ENCODE data around the gene MMP24OS.
A peak's percentile ranks its signal among the peaks of the same experiment; 100 is the strongest.
"Not testable (repeated sequence)": the region's sequence is repeated elsewhere in the genome, so short reads cannot be mapped to it uniquely, and the experiment has no call there.

The MMP24OS gene

DNA sequence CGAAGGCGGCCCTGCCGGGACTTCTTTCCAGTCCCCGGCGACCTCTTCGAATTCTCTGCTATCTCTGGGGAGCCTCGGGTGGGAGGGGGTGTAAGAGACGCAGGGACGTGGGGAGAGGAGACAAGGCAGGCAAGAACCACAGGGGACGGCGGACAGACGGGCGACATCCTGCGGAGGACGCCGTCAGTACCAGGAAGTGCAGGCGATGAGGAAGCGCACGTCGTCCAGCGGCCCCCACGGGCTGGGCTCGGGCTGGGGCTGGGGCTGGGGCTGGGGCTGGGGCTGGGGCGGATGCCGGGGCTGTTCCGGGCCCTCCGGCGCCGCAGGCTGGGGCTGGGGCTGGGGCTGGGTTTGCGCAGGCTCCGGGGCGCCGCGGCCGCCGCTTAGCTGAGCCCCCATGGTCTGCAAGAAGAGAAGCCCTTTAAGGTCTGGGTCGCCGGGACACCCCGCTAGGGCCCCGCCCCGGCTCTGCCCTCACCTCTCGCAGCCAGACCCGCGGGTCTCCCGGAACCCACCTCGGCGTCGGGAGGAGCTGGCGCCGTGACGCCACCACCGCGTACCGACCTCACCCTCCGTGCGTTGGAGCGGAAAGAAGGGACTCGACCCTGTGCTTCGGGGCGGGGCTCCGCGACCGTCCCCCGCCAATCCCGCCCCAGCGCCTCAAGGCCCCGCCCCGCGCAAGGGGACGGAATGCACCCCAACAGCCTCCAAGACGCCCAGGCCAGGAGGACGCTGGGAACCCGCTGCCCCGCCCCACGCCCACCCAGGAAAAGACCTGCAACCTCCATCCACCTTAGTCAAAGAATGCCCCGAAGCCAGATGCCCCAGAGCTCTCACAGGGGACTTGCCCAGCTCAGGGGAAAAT is at the start of gene MMP24OS:
Gene MMP24OS, minus strand, starts transcription at position 592 of the 865 bp plus-strand sequence. Its CDS starts 193 bp downstream, at position 399.
- DNase-seq (ENCODE audit: low read depth): peak; percentile 82

DNA sequence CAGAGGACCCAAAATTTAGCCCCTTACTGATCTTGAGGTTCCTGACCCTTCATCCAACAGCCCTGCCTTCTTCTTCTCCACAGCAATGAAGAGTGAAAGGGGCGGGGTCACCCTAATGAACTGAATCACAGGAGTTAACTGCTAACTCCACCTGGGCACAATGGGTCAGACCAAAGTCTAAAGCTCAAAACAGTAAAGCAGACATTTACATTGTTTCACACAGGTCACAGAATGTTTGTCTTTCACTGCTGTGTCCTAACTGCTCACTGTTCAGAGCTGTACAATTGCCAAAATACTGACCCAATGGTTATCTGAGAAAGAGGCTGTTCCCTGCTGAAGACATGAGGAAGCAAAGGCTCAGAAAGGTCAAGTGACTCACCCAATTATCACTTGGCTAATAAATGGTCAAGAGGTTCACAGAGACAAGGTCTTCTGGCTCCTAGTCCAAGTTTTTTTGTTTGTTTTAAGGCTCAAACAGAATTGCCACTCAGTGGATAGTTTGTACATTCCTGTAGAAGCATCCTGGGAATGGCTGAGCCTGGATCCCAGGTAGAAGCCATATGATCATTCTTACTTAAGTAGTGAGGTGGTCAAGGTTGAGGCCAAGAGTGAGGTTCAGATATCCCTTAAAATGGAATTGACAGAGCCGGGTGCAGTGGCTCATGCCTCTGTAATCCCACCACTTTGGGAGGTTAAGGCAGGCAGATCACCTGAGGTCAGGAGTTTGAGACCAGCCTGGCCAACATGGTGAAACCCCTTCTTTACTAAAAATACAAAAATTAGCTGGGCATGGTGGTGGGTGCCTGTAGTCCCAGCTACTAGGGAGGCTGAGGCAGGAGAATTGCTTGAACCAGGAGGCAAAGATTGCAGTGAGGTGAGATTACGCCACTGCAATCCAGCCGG is 49.4 kb upstream of the MMP24OS start:
- DNase-seq (ENCODE audit: low read depth): no peak

DNA sequence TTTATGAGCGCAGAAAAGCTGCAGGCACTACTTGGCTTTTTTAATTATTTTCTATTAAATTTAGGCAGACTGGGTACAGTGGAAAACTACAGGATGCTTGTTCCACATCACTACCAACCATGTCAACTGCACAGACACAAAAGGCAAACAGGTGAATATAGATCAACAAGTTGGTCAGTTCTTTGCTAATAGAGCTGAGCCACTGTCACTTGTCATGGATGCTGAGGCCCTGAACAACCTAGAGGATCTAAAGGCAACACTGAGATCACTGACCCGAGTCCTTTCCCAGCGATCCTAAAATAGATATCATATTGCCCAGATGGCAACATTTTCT is 48.8 kb upstream of the MMP24OS start:
- no peak for DNase-seq (ENCODE audit: low read depth)

DNA sequence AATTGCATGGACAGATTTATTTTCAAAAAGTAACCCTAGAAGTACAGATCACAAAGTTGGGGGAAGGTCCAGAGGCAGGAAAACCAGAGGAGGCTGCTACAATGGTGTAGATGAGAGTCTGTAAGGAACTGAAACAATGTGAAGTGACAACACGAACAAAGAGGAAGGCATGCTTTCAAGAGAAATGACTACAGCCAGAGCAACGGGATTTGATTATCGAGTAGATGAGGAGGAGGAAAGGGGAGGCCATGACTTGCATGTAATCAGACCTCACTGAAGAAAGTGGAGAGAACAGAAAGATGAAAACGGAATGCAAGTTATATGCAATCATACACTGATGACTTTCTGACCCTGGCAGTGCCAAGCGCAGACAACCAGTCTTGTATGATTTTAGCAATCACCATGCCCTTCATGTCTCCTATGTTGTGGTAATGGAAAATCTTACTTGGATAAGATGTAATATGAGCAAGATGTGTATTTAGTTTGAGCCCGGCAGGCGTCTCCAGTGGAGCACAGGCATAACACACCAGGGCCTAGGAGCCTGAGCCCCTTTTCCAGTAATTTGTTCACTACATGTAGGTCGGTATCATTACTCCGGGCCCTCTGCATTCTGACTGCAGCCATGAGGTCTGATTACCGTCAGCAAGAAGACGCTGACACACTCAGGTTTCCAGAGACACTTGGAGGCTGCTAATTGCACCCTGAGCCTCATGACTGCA is 48.3 kb upstream of the MMP24OS start:
- DNase-seq (ENCODE audit: low read depth): no peak

DNA sequence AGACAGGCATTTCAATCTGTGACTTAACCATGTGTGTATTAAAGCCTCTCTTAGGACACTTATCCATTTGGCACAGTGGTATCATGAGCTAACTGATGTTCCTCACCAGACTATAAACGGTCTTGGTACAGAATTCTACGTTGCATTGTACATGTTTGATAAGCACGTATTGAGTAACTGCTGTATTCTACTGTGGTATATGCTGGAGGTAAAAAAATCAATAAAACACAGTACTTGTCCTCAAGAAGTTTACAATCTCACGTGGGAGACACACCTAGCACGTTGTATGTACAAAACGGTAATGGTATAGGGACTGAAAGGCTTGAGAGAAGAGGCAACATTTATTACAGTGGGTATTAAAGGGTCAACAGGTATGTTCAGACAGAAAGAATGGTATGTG is 47.5 kb upstream of the MMP24OS start:
- DNase-seq (ENCODE audit: low read depth): no peak

DNA sequence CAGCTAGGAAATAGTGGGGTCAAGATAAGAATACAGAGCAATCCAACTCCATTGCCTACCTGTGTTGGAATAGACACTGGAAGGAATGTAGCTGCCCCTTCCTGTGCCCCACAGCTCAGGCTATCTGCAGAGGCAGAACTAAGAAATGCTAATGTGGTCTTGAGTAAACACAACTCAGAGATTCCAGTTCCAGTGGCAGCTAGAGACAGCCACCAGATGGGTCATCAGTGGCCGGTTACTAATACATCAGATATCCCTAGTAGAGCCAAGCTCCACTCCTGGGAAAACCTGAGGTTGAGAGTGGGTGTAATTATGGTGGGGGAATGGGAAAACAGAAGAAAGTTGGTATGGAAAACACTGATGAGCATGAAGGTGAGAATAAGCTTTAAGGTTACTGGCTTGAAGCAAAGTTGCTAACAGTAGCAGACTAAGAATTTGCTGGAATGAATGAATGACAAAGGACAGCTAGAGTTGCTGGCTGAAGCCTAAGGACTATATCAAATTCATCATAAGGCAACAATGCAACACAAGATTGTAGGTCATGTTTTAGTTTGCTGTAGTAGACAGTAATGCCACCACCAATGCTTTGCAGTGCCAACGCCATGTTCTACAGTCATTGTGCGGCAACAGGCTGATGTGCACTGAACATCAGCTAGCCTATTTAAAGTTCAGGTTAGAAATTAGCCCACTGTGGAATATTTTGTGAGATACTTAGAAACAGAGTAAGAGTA is 42.6 kb upstream of the MMP24OS start:
- DNase-seq (ENCODE audit: low read depth): no peak

DNA sequence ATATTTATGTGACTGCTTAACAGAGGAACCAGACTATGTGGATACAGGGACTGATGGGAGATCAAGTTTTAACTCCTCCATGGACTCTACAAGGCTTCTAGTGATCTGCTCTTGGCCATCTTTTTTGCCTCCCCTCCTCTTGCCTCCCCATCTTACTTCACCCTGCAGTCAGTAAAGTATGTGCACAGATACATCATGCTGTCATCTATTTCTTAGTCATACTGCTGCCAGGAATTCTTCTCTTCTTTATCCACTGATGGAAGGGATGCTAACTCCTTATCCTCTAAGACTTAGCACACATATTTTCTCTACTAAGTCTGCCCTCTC is 41.9 kb upstream of the MMP24OS start:
- no peak for DNase-seq (ENCODE audit: low read depth)

DNA sequence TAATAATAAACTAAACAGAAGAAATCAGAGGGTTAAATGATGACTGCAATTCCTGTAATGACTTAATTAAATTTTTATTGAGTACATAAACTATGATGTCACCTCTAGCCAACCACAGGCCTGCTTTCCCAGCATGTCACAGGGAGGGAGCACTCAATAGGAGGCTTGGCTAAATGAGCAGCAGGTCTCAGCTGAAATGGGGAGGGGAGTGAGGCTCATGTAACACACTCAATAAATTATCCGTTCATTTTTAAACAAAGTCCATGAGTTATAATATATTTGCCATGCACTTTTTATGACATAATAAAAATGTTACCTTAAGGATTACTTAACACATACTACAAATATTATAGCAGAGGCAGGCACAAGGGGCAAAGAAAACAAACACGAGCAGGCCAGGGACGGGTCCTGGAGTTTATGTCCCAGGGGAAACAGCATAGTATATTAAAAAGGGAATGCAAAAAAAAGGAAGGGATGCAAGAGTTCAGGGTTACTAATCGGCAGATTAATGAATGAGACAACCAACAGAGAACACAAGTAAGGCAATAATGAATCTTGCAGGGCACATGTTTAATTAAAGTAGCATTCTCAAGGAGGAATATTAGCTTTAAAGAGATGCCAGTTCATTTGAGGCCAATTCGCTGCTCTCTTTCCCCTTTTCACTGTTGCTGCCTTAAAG is 41.4 kb upstream of the MMP24OS start:
- no peak for DNase-seq (ENCODE audit: low read depth)

DNA sequence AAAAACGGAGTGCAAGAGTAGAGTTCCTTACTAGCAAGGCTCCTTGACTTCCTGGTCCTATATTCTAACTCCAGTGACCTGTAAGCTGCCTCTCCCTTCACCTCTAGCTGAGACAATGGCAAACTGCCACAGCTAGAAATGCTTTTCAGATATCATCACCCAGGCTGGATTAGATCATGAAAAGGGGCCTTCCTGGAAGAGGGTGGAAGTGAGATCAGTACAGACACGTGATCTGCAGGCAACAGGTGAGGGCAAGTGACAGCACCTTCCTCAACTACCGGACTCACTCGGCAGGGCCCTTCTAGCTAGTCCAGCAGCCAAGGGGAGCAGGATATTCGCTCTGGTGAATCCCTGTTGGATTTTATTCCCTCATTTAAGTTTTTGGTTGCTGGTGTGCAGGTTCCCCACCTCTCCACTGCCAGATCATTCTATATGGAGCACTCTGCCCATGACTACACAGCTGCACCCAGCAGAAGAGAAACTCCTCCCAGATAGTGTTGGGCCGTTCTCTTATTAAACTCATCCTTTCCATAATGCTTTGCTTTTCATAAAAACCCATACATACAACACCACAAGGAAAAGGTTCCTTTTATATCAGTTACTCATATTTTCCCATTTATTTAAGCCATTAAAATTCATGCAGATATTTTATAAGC is 40.7 kb upstream of the MMP24OS start:
- no peak for DNase-seq (ENCODE audit: low read depth)

DNA sequence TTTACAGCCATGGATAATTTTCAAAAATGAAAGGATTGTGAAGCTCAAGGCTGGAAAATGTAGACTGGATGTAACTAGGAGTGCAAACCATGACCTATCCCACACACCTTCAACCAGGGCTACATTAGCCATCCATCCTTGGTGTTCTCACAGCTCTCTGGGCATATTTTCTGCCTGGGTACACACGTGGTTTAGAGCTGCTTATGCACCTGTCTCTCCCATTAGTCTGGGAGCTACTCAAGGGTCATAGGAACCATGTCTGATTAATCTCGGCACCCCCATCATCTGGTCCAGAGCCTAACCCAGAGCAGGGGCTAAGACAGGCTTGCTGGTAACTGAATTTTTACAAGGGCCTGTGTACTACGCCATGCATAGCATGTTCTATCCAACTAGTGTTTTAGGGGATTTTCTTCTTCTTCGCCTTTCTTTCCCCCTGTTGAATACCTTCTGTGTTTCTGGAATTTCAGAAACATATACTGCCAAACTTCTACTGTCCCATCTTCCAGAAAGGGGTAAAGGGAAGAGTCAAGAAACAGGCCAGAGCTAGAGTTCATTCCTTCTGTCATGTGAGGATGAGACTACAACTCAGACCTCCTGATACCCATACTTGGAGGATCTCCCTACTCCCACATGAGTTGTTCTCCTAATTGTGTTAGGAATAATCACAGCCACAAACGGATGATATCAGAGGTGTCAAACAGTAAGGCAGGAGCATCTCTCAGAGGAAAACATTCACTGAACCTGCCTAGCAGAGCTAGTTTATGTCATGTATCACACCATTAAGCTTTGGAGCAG is 39.7 kb upstream of the MMP24OS start:
- no peak for DNase-seq (ENCODE audit: low read depth)

DNA sequence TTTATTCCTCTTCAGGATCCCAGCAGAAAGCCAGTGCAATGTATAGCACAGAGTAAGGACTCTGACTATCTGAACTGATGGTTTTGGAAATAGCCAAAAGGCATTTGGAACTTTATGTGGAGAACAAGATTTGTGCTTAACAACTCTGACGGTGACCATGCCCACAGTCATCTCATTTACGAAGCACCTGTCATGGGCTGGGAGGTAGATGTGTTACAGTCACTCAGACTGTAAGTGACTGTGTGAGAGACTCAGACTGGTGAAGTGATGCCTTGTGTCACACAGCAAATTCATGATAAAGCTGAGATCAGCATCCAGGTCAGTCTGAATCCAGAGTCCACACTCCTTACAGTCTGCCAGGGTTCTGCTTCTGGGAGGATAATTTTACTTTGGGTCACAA is 38.2 kb upstream of the MMP24OS start:
- no peak for DNase-seq (ENCODE audit: low read depth)

DNA sequence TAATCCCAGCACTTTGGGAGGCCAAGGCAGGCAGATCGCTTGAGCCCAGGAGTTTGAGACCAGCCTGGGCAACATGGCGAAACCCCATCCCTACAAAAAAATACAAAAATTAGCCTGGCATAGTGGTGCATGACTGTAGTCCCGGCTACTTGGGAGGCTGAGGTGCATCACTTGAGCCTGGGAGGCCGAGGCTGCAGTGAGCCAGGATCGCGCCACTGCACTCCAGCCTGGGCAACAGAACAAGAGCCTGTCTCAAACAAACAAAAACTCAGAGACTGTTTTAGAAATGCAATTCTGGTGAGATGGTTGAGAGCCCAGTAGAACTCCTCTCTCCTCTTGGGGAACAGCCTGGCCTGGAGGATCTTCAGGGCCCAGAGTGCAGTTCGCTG is 37.7 kb upstream of the MMP24OS start:
- DNase-seq (ENCODE audit: low read depth): not testable (repeated sequence)

DNA sequence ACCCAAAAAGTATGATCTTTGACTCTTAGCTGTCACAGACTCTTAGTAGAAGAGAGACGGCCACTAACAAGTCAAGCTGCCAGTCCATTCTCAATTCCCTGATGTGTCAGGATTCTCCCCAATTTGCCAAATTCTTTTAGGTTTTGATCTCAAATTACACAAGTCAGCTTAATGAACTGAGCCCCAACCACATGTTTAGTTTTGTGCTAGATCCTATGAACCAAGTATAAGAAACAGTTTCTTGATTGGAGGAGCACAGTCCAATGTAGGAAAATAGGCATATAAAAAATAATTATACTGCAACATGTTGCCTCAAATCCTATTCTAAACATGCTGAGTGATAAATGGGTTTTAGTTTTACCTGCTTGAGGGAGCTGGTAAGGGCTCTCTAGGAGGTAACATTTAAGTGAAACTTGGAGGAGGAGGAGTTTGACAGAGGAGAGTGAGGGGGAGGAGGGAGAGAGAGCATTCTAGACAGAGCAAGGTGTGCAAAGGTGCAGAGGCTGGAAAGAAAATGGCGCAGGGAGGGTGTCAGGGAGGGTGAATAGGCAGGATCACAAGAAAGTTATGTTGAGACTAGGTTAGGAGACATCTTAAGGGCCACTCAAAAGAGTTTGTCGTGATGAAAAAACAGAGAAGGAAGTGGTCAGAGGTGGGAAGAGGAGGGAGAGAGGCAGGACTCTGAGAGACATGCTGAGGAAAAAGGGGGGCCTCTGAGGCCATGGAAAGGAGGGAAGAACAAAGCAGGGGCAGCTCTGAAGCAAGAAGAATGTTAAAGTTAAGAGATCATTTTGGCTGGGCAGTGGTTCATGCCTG is 37.1 kb upstream of the MMP24OS start:
- DNase-seq (ENCODE audit: low read depth): no peak

DNA sequence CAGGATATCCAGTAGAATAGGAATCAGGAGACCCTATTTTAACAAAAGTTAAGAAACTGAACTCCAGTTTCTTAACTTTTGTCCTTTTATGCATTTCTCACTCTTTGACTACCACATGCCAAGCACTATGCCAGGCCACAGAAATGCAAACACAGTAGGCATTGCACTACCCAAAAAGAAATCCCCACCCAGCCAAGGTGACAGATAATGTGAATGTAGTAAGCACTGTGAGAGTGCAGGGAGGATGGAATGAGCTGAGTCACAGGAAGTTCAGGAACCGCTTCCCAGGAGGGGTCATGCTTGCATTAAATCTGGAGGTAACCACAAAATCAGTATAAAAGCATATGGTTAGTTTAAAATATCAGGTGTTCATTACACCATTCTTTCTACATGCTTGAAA is 34.4 kb upstream of the MMP24OS start:
- no peak for DNase-seq (ENCODE audit: low read depth)

DNA sequence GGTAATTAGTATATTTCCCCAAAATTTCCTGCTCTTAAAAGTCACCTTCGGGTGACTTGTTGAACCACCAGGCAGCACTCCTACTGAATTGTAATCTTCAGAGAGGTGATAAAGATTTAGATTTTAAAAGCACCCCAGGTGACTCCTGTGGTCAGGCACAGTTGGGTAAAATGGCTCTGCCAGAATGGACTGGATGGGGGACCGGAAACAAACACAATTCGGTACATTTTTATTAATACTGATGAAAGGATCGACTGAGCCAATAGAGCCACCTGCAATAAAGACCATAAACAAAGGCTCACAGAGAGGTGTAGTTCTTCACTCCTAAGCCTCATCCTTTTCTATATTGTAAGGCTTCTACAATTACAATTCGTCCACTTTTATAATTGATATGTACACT is 33.9 kb upstream of the MMP24OS start:
- DNase-seq (ENCODE audit: low read depth): no peak

DNA sequence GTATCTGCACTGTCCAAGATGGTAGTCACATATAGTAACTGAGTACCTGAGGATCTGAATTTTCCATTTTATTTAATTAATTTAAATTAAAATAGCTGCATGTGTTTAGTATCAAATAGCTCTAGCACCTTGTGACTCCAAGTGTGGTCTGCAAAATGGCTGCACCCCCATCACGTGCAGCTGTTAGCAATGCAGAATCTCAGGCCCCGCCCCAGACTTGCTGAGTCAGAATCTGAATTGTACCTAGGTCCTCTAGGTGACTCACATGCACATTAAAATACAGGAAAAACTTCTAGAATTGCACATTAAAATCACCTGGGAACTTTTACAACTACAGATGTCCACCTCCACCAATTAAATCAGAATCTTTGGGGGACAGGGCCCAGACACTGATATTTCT is 33.5 kb upstream of the MMP24OS start:
- DNase-seq (ENCODE audit: low read depth): no peak

DNA sequence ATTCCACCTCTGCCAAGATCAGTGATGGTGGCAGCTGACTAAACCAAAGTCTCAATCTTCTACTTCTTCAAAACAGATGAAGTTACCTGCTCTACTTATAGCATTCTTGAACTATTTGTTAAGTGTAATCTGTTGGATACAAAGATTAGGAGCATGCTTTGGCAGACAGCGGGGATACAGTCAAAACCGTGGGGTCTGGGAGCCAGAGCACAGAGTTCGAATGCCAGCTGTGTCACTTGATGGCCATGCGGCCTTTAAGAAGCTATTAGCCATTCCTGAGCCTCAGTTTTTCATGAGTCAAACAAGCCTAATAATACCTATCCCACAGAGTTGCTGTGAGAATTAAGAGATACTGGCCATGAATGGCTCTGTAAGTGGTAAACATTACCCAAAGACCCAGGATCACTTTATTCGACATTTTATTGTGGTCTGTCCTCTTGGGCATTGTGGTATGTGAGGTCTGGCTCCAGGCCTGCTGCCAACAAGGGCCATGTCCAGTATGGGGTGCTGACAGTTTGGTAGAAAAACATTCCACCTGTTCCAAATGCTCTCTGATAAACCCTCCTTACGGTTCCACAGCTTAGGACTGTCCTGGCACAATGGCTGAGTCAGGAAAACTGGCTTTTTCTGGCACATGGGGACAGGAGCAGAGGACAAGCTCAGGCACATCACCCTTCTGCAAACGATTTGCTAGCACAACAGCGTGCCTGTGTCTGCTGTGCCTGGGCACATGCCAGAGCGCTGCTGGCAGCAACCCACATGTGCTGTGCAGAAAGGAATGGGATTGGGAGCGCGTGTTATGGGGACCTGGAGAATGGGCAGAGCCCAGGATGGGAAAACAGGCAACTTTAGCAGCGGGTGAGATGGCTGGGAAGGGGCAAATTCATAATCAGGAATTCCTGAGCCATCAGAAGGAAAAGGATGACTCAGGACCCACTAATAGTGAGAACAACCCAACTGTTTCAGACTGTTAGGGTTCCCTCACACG is 30.0 kb upstream of the MMP24OS start:
- DNase-seq (ENCODE audit: low read depth): no peak

DNA sequence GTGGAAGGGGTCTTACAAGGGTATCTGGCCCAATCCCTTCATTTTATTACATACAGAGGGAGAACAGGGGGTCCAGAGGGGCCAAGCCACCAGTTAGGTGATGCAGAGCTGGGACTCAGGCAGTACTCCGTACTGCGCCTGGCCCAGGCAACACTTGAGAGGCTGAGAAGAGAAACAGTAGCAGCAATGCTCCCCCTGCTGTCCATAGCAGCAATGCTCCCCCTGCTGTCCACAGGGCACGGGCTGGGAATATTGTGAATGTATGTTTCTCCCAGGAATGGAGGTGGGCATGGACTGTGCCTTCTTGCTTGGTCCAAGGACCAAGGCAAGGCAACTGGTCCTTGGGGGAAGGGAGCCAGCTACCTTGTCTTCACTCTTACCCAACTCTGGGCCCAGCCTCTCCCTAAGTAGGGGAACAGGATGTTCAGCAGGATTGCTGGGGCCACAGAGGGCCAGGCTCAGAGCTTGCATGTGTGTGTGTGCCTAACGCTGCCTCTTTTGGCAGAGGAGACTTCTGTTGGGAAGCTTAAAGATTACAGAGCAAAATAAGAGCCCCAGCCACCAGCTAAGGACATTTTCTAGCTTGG is 29.1 kb upstream of the MMP24OS start:
- DNase-seq (ENCODE audit: low read depth): no peak
